SK-N-SH treated with all-trans-retinoic acid at 6 μM for 48 hours (cell line): Measurements from ENCODE around the gene DLG1.

ENCODE experiments used
- ARNTL ChIP-seq: fragments of 450-650 bp; formaldehyde crosslinking; IDR thresholded peaks from 2 replicates; pipeline ENCODE4 v1.5.0; 2020; ENCODE audit warnings: low read depth, mild to moderate bottlenecking, moderate library complexity, borderline replicate concordance
- CREB5 ChIP-seq: fragments of 250-450 bp; sonication (Bioruptor Pico); IDR thresholded peaks from 2 replicates; pipeline ENCODE4 v1.5.1; 2020; ENCODE audit warnings: low read depth, mild to moderate bottlenecking, moderate library complexity
- CSDC2 ChIP-seq: fragments of 250-450 bp; sonication (Bioruptor Pico); IDR thresholded peaks from 2 replicates; pipeline ENCODE4 v1.5.0; 2020; ENCODE audit warnings: mild to moderate bottlenecking, moderate library complexity
- CSRNP3 ChIP-seq: fragments of 250-450 bp; sonication (Bioruptor Pico); IDR thresholded peaks from 2 replicates; pipeline ENCODE4 v1.5.1; 2021; ENCODE audit warnings: mild to moderate bottlenecking, moderate library complexity
- GLIS3 ChIP-seq: fragments of 250-450 bp; sonication (Bioruptor Pico); IDR thresholded peaks from 2 replicates; pipeline ENCODE4 v1.5.0; 2020; ENCODE audit warnings: mild to moderate bottlenecking, moderate library complexity
- OSR1 ChIP-seq: fragments of 250-450 bp; sonication (Bioruptor Pico); IDR thresholded peaks from 2 replicates; pipeline ENCODE4 v1.8.0; 2022; ENCODE audit warnings: moderate library complexity, mild to moderate bottlenecking, inconsistent platforms
- PATZ1 ChIP-seq: fragments of 250-450 bp; sonication (Bioruptor Pico); IDR thresholded peaks from 2 replicates; pipeline ENCODE4 v1.8.0; 2020; ENCODE audit warnings: mild to moderate bottlenecking, moderate library complexity, borderline replicate concordance
- TOX ChIP-seq: fragments of 250-450 bp; sonication (Bioruptor Pico); IDR thresholded peaks from 2 replicates; pipeline ENCODE4 v1.8.0; 2021; ENCODE audit warnings: mild to moderate bottlenecking, moderate library complexity, borderline replicate concordance
- TSHZ2 ChIP-seq: fragments of 250-450 bp; sonication (Bioruptor Pico); IDR thresholded peaks from 2 replicates; pipeline ENCODE4 v1.5.0; 2020; ENCODE audit warnings: mild to moderate bottlenecking, moderate library complexity
- ZNF70 ChIP-seq: fragments of 450-650 bp; formaldehyde crosslinking; IDR thresholded peaks from 2 replicates; pipeline ENCODE4 v1.5.0; 2020; ENCODE audit warnings: mild to moderate bottlenecking, moderate library complexity

- TF ChIP-seq ARNTL (CRISPR knock-in tag): no peak
- no peak for TF ChIP-seq PATZ1
- no peak for TF ChIP-seq ZNF70
- no peak for TF ChIP-seq TSHZ2 (CRISPR knock-in tag)
- no peak for TF ChIP-seq CREB5 (CRISPR knock-in tag)
- TF ChIP-seq CSRNP3 (CRISPR knock-in tag): no peak
- TF ChIP-seq CSDC2: no peak
- TF ChIP-seq TOX (CRISPR knock-in tag): no peak
- TF ChIP-seq OSR1 (CRISPR knock-in tag): no peak
- no peak for TF ChIP-seq GLIS3
Observed at GRCh38 chr3:197335428-197336132, 37.2 kb upstream of the DLG1 start.
